H1 (cell line): ENCODE measurements around the gene FOXI1.

Experiments used
- CREB1 ChIP-seq: IDR thresholded peaks from 2 replicates; pipeline ENCODE4 v1.6.1; 2012; ENCODE audit warnings: inconsistent platforms
- EZH2 ChIP-seq: fragments of 200-600 bp; sonication (generic); IDR thresholded peaks from 2 replicates; pipeline ENCODE4 v1.7.1; 2012; ENCODE audit warnings: low read depth, mild to moderate bottlenecking, moderate library complexity, low read length, inconsistent platforms; ENCODE audit not compliant: severe bottlenecking
- HDAC2 ChIP-seq, 2 experiments: fragments of 300-600 bp in 1 of 2; sonication (generic) in 1 of 2; IDR thresholded peaks; 2 replicates each; pipeline ENCODE4 v1.6.1; 2011 to 2012; ENCODE audit warnings: low read depth in 2 of 2, low read length in 2 of 2, mild to moderate bottlenecking in 2 of 2, moderate library complexity in 2 of 2, borderline replicate concordance in 1 of 2, inconsistent platforms in 1 of 2
- POLR2A ChIP-seq, 2 experiments: IDR thresholded peaks; 1 replicate in 1 of 2; 2 replicates in 1 of 2; pipeline ENCODE4 v1.6.1; 2011; ENCODE audit warnings: low read depth in 2 of 2, low read length in 2 of 2, mild to moderate bottlenecking in 2 of 2; ENCODE audit errors: control extremely low read depth in 1 of 2
- POLR2AphosphoS5 ChIP-seq: IDR thresholded peaks from 2 replicates; pipeline ENCODE4 v1.6.1; 2011; ENCODE audit warnings: low read depth, low read length
- YY1 ChIP-seq: IDR thresholded peaks from 2 replicates; pipeline ENCODE4 v1.6.1; 2011; ENCODE audit warnings: low read depth, mild to moderate bottlenecking, low read length
- ZNF274 ChIP-seq: IDR thresholded peaks from 2 replicates; pipeline ENCODE4 v1.7.0; 2012; ENCODE audit warnings: low read length, borderline replicate concordance; ENCODE audit errors: extremely low read depth
- TF ChIP-seq, protein P1 (sequence below), 3 experiments: IDR thresholded peaks; 1 replicate in 2 of 3; 2 replicates in 1 of 3; pipeline versions ENCODE4 v1.5.1 to v1.6.1; 2011; ENCODE audit warnings: low read length in 3 of 3, mild to moderate bottlenecking in 3 of 3, inconsistent platforms in 2 of 3, low read depth in 1 of 3, moderate library complexity in 1 of 3; ENCODE audit not compliant: insufficient read depth in 1 of 3; ENCODE audit errors: control extremely low read depth in 1 of 3
- TF ChIP-seq, protein P2 (sequence below): IDR thresholded peaks from 2 replicates; pipeline ENCODE4 v1.6.1; 2011; ENCODE audit warnings: low read length, improper control_type of control experiment

DNA sequence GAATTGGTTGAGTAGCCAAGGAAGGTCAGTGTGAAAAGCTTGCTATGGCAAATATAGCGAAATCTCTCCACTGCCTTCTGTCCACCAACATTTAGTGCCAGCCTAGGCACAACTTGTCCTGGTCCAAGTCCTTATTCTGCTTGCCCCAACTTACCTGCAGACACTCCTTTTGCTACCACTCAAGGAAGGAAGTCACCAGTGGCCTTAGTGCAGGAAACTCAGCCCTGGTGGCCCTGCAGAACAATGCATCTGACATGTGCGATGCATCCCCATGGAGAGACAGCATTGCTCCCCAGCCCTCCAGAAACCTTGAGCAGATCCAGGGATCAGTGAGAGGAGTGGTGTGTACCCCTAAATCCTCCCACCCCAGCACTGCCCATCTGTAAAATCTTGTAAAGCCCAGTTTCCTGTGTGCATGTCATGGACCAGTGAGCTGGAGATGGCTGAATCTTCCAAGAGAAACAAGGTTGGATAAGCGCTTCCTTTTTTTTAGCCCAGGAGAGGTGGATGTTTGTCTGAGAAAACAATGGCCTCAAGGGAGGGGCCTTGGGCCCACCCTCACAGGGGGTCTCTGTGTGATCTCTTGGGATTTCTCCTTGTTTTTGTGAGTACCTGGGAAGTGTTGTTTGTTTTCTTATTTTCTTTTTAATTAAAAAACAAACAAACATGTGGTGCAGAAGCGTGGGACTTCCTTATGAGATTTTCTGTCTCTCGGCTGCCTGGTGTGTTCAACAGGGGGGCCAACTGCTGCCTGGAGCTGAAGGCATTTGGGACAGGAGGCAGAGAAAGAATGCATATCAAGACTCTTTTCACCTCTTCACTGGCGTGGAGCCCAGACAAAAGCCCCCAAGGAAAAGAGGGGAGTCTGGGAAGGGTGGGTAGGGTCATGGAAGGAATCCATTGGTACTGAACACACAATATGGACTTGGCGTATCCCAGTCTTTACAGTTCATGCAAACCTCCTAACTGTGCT lies 3.6 kb downstream of the FOXI1 start:
- TF ChIP-seq ZNF274 (no peak), EZH2 (no peak), POLR2AphosphoS5 (no peak), YY1 (no peak), POLR2A (IDR thresholded peaks at IDR 0.05; ENCODE audit: control extremely low read depth in 1 of 2, low read depth in 2 of 2, low read length in 2 of 2) (no peak), CREB1 (no peak), HDAC2 (IDR thresholded peaks at IDR 0.05; ENCODE audit: borderline replicate concordance in 1 of 2, low read depth in 2 of 2, low read length in 2 of 2) (no peak)
- TF ChIP-seq, protein P1, sequence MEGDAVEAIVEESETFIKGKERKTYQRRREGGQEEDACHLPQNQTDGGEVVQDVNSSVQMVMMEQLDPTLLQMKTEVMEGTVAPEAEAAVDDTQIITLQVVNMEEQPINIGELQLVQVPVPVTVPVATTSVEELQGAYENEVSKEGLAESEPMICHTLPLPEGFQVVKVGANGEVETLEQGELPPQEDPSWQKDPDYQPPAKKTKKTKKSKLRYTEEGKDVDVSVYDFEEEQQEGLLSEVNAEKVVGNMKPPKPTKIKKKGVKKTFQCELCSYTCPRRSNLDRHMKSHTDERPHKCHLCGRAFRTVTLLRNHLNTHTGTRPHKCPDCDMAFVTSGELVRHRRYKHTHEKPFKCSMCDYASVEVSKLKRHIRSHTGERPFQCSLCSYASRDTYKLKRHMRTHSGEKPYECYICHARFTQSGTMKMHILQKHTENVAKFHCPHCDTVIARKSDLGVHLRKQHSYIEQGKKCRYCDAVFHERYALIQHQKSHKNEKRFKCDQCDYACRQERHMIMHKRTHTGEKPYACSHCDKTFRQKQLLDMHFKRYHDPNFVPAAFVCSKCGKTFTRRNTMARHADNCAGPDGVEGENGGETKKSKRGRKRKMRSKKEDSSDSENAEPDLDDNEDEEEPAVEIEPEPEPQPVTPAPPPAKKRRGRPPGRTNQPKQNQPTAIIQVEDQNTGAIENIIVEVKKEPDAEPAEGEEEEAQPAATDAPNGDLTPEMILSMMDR (IDR thresholded peaks at IDR 0.05; ENCODE audit: control extremely low read depth in 1 of 3, insufficient read depth in 1 of 3, low read depth in 1 of 3, low read length in 3 of 3) = peak in 1 of 3 experiments; percentile 2; a peak in 1 of 4 replicates
- TF ChIP-seq, protein P2, sequence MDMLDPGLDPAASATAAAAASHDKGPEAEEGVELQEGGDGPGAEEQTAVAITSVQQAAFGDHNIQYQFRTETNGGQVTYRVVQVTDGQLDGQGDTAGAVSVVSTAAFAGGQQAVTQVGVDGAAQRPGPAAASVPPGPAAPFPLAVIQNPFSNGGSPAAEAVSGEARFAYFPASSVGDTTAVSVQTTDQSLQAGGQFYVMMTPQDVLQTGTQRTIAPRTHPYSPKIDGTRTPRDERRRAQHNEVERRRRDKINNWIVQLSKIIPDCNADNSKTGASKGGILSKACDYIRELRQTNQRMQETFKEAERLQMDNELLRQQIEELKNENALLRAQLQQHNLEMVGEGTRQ = no peak
